ENCODE results near the gene PRKG1. TPM values are rescaled to one million over a fixed set of nuclear protein-coding genes. Genes with fewer than 3 reads are reported as not detected.

PRKG1 gene
- total and polyA plus RNA-seq, 2 of the 8 experiments (the other 6 are each of a cell fraction or from before 2014, with no cell fraction given), result 4.2 to 15.2 TPM

- no peak for TF ChIP-seq CHD7 (IDR thresholded peaks at IDR 0.05; ENCODE audit: insufficient replicate concordance, low read length)
- no peak for TF ChIP-seq ATF3 (IDR thresholded peaks at IDR 0.05; ENCODE audit: insufficient read depth, low read depth, low read length)
- no peak for TF ChIP-seq RXRA (IDR thresholded peaks at IDR 0.05; ENCODE audit: insufficient read depth, low read depth, low read length)
- no peak for TF ChIP-seq POU5F1 (IDR thresholded peaks at IDR 0.05; ENCODE audit: low read depth, low read length)
Observed at GRCh38 chr10:51604579-51604978, 530.3 kb downstream of the PRKG1 start (continued).

Data from H1 (cell line).